T47D (cell line): ENCODE data around the gene PPP1R12A.

ENCODE experiments used
- DNase-seq, 2 experiments: peaks; one replicate each; pipeline versions ENCODE4 v3.0.0 to v3.0.0-alpha.2; 2011 to 2012; ENCODE audit warnings: low read depth in 1 of 2, low spot score in 1 of 2
- JUND ChIP-seq: IDR thresholded peaks from 2 replicates; pipeline ENCODE4 v1.6.1; 2012; ENCODE audit warnings: low read depth
- in situ Hi-C: cut with HindIII; loops from 2 replicates; pipeline ENCODE4 v1.10.0; 2016; ENCODE audit warnings: low sequenced_read_pairs, low pct_unique_long_range_greater_than_20kb

The PPP1R12A gene

GRCh38 chr12:79933043-79933442, 1.9 kb downstream of the PPP1R12A start:
- in situ Hi-C loops, result no loop called here
- TF ChIP-seq JUND, result no peak
- DNase-seq, result no peak

GRCh38 chr12:79932357-79932756, 2.5 kb downstream of the PPP1R12A start:
- no peak for DNase-seq
- in situ Hi-C loops, result no loop called here
- no peak for TF ChIP-seq JUND

DNA sequence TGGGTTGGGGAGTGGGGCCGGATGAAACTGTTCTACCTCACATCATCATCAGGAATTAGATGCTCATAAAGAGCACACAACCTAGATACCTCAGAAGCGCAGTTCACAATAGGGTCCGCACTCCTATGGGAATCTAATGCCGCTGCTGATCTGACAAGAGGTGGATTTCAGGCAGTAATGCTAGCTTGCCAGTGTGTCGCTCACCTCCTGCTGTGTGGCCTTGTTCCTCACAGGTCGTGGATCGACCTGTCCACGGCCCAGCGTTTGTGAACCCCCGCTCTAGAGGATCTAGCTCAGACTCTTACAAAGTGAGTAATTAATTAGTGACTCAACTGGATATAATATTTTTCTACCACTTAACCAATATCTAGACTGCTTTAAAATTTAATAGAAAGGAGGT, 5.8 kb downstream of the PPP1R12A start:
- in situ Hi-C loops, result no loop called here
- no peak for TF ChIP-seq JUND
- no peak for DNase-seq

DNA sequence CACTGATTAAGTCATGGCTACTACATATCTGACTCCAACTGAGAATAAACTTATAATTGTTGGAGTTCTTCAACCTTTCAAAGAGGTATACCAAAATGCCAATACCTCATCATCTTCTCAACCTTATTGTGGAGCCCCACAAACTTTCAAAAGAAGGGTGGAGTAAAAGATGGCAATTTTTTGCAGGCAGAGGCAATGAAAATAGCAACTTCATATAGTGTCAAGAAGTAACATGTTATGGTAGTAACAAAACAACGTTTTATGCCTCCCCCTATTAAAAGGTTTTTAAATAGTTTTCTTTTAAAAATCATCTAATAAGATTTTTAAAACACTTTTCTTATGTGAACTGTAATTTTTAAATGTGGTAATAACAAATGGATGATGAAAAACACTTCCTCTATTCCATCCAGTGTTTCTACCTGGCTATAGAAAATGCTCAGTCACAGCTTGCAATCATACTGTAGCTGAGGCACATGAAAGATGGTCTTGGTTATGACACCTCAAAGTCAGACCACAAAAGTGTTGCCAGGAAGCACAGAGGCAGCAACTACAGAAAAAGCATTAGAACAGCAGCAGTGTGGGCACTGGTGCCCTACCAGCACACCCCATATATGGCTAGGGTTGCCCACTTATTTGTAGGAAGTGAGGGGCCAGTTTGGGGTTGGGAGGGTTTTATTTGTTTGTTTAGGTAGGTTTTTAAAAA, 7.0 kb downstream of the PPP1R12A start:
- no peak for TF ChIP-seq JUND
- no peak for DNase-seq
- in situ Hi-C loops, result no loop called here

DNA sequence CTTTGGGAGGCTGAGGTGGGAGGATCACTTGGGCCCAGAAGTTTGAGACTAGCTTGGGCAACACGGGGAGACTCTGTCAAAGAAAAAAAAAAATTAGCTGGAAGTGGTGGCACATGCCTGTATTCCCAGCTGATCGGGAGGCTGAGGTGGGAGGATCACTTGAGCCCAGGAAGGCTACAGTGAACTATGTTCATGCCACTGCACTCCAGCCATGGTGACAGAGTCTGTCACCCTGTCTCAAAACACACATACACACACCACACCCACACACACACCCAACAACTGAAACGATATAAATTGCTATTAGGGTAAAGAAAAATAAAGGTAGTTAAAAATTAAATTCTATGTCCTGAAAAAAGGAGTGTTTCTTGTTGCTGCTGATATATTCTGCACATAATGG, 7.9 kb downstream of the PPP1R12A start:
- in situ Hi-C loops, result no loop called here
- DNase-seq, result no peak
- no peak for TF ChIP-seq JUND

DNA sequence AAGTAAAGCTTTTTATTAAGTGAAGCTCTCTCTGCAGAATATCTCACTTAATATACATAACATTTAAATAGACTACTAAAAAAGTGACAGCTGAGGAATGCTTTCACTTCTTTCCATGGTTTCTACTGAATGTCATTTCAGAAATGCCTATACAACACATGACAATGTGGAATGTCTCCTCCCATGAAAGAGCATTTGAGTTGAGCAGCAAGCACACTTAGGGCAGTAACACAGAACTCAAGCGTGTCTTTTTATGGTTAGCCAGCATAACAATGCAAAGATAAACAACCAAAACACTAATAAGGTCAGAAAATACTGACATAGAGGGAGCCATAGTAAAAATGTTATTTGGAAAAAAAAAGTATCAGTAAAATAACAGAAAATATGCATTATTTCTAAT, 9.4 kb downstream of the PPP1R12A start:
- in situ Hi-C loops, result no loop called here
- DNase-seq, result no peak
- TF ChIP-seq JUND, result no peak

- TF ChIP-seq JUND, result no peak
- in situ Hi-C loops, result no loop called here
- DNase-seq, result no peak
Measured at GRCh38 chr12:79921786-79922185, 13.1 kb downstream of the PPP1R12A start.

- DNase-seq, result no peak
- no peak for TF ChIP-seq JUND
- in situ Hi-C loops, result no loop called here
Measured at GRCh38 chr12:79920421-79921238, 14.3 kb downstream of the PPP1R12A start.

- DNase-seq, result no peak
- TF ChIP-seq JUND, result no peak
- in situ Hi-C loops, result no loop called here
Measured at GRCh38 chr12:79919762-79920161, 15.1 kb downstream of the PPP1R12A start.

DNA sequence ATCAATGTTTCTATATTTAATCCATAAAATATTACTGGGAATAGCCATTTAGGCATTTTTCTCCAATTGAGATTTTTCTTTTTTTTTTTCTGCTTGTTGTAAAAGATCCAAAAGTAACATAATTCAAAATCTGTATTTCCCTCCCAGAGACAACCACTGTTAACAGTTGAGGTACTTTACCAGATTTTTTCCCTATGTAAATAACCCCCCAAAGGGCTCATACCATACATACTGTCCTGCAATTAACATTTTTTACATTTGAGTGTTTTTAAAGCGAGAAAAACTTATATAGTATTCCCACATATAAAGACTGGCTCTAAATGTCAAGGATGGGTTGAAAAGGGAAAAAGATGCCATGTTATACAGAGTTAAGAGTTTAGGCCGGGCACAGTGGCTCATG, 18.1 kb downstream of the PPP1R12A start:
- TF ChIP-seq JUND, result no peak
- no peak for DNase-seq
- in situ Hi-C loops, result no loop called here

GRCh38 chr12:79911889-79912656, 22.8 kb downstream of the PPP1R12A start:
- TF ChIP-seq JUND, result no peak
- DNase-seq, result no peak
- in situ Hi-C loops, result no loop called here

DNA sequence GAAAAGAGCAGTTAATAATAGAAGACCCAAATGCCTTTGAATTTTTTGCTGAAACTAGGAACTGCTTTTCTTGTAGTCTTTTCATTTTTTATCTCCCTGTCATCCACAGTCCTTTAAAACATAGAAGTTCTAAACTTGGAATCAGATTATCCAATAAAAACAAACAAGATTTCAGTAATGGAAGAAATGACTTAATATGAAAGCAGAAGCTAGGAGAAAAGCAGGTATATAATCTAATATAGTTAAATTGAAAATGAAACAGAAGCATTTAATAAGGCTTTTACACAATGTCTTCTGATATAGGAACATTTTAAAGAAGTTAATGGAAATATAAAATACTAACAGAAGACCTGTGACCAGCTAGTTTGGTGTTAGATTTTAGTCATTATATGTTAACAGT, 26.5 kb downstream of the PPP1R12A start:
- in situ Hi-C loops, result no loop called here
- no peak for TF ChIP-seq JUND
- DNase-seq, result no peak

DNA sequence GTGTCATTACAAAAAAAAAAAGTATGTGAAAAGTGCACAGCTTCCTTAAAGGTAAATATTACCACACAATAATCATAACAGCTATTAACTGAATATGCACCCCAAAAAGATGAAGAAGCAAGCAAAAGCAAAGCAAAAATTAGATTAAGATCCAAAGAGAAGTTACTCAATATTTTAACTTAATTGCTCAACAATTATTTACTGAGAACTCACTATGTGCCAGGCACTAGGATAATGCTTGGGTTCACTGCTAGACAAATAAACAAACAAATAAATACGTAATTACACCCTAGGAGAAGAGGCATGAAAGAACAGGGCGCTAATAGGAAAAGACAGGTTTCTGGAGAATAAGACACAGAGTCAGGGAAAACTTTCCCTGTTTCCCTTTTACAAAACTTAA, 33.4 kb downstream of the PPP1R12A start:
- no peak for TF ChIP-seq JUND
- no peak for DNase-seq
- in situ Hi-C loops, result no loop called here
